Adrenal gland (tissue), 12 donors: ENCODE results near the gene CABYR. TPM values are rescaled to one million over a fixed set of nuclear protein-coding genes. Genes with fewer than 3 reads are reported as not detected.
"Not testable (repeated sequence)": the region's sequence is repeated elsewhere in the genome, so short reads cannot be mapped to it uniquely, and the experiment has no call there.

Source experiments
- DNase-seq, 7 donors: peaks; one replicate each; pipeline ENCODE4 v3.0.0-alpha.2; 2019 to 2020
- H3K27ac ChIP-seq, 5 donors: fragments of 200-600 bp; sonication (generic) in 4 of 5; 1 replicate in 3 of 5; 2 replicates in 2 of 5; pipeline versions ENCODE4 v1.5.1 to v1.8.0; 2016 to 2020; ENCODE audit warnings: mild to moderate bottlenecking in 1 of 5
- H3K27me3 ChIP-seq: fragments of 200-600 bp; 2 replicates; pipeline ENCODE4 v1.8.0; 2021
- H3K36me3 ChIP-seq, 2 donors: fragments of 200-600 bp; replicated peaks in 1 of 2; 1 replicate in 1 of 2; 2 replicates in 1 of 2; pipeline versions ENCODE4 v1.5.1 to v1.8.0; 2018 to 2022
- H3K4me1 ChIP-seq, 2 donors: fragments of 200-600 bp; replicated peaks in 1 of 2; 1 replicate in 1 of 2; 2 replicates in 1 of 2; pipeline versions ENCODE4 v1.5.1 to v1.8.0; 2018 to 2021
- H3K4me3 ChIP-seq, 4 donors: fragments of 200-600 bp; sonication (generic) in 3 of 4; one replicate each; pipeline ENCODE4 v1.5.1; 2016 to 2018
- H3K9me3 ChIP-seq, 3 donors: fragments of 200-600 bp; sonication (generic) in 1 of 3; replicated peaks in 1 of 3; 1 replicate in 2 of 3; 2 replicates in 1 of 3; pipeline versions ENCODE4 v1.5.1 to v1.8.0; 2016 to 2021
- POLR2A ChIP-seq, 2 donors: fragments of 450-650 bp; IDR thresholded peaks; one replicate each; pipeline ENCODE4 v1.6.1; 2017; ENCODE audit warnings: antibody characterized with exemption in 2 of 2, mild to moderate bottlenecking in 2 of 2, moderate library complexity in 1 of 2
- WGBS, 4 donors: extraction: QIAGEN DNeasy Blood & Tissue Kit in 2 of 4; methylation state at CpG; one replicate each; pipeline versions ENCODE4 v1.1.5 to v1.1.7; 2013 to 2017; 5-methylcytosine and 5-hydroxymethylcytosine counted together
- intact Hi-C, 2 donors: fragments of 100-400 bp; cut with DNase I; formaldehyde crosslinking; loops; one replicate each; pipeline versions ENCODE4 v1.14.1 to v1.15.0; 2022 to 2023
- polyA plus RNA-seq, 3 donors: library from polyadenylated mRNA; stranded (reverse); fragments of 200-250 nt in 2 of 3; fragments of 350-450 nt in 1 of 3; fragmentation: Illumina TruSeq in 1 of 3; extraction: RNeasy Lipid Tissue Mini Kit (QIAGEN cat#74804) in 1 of 3; gene quantifications; one replicate each; pipeline ENCODE4 v1.2.3, GENCODE V29; 2013 to 2014
- total RNA-seq, 9 donors: library from RNA; depleted of rRNA in 4 of 9; stranded (reverse); fragments of >200 nt in 4 of 9; fragments of 120-200 nt in 1 of 9; fragmentation: NEBNext Ultra II Directional in 1 of 9; extraction: Animal tissue kit (Norgen Biotek cat#: 25700) in 1 of 9; gene quantifications; one replicate each; pipeline versions ENCODE4 v1.1.0 to v1.2.4, GENCODE V29; 2013 to 2023
- TF ChIP-seq, protein P1 (sequence below), 6 experiments: fragments of 450-650 bp in 4 of 6; fragments of 200-600 bp in 2 of 6; sonication (generic) in 1 of 6; IDR thresholded peaks; 1 replicate in 5 of 6; 2 replicates in 1 of 6; pipeline versions ENCODE4 v1.5.1 to v1.8.0; 2016 to 2021; ENCODE audit warnings: antibody characterized with exemption in 6 of 6, mild to moderate bottlenecking in 2 of 6, moderate library complexity in 1 of 6
- donor health status: healthy with polysubstance abuse.
- donor health status: Bipolar disorder and iron deficiency.
- donor health status: DM: yes; HTN: yes; CAD: no.
- donor health status: DM: no; HTN: no; CAD: no.
- donor health status: DM: no; HTN: no; CAD: no.
- donor health status: DM: yes; HTN: yes; CAD: no.

Gene CABYR
- total and polyA plus RNA-seq, 12 donors, result 1.1 to 9.6 (median 3.6) TPM

DNA sequence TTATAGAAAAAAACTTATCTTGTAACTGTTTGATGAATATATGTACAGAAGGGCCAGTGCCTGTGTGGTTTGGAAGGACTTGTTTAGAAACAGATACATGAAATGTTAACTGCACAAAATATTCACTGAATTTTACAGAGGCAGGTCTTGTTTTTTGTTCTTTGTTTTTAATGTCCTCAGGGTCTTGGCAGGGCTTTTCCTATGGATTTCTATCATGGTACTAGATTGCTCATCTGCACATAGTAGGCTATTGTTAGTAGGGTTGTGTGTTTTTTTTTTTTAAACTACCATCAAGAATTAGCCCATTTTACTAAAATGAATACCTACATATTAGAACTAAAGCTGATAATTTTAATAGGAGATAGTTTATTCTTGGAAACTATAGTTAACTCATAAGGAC is 3.5 kb downstream of the CABYR start:
- H3K4me1 ChIP-seq, result peaks cover 0 to 6% of the 10 kb centered on the region in 2 donors
- H3K27ac ChIP-seq, result no peak overlapping the region
- no peaks in the 10 kb centered on the region for H3K27me3 ChIP-seq
- DNase-seq, result no peak
- TF ChIP-seq, protein P1, sequence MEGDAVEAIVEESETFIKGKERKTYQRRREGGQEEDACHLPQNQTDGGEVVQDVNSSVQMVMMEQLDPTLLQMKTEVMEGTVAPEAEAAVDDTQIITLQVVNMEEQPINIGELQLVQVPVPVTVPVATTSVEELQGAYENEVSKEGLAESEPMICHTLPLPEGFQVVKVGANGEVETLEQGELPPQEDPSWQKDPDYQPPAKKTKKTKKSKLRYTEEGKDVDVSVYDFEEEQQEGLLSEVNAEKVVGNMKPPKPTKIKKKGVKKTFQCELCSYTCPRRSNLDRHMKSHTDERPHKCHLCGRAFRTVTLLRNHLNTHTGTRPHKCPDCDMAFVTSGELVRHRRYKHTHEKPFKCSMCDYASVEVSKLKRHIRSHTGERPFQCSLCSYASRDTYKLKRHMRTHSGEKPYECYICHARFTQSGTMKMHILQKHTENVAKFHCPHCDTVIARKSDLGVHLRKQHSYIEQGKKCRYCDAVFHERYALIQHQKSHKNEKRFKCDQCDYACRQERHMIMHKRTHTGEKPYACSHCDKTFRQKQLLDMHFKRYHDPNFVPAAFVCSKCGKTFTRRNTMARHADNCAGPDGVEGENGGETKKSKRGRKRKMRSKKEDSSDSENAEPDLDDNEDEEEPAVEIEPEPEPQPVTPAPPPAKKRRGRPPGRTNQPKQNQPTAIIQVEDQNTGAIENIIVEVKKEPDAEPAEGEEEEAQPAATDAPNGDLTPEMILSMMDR (IDR thresholded peaks at IDR 0.05), result no peak
- no peak for TF ChIP-seq POLR2A (IDR thresholded peaks at IDR 0.05)
- no peaks in the 10 kb centered on the region for H3K36me3 ChIP-seq
- no peak overlapping the region for H3K4me3 ChIP-seq
- intact Hi-C loops, result no loop called here
- no peaks in the 10 kb centered on the region for H3K9me3 ChIP-seq

DNA sequence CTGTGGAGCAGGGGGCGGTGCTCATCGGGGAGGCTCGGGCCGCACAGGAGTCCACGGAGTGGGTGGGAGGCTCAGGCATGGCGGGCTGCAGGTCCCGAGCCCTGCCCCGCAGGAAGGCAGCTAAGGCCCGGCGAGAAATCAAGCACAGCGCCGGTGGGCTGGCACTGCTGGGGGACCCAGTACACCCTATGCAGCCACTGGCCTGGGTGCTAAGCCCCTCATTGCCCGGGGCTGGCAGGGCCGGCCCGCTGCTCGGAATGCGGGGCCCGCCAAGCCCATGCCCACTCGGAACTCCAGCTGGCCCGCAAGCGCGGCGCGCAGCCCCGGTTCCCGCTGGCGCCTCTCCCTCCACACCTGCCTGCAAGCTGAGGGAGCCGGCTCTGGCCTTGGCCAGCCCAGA is 10.7 kb downstream of the CABYR start:
- H3K4me3 ChIP-seq, DNase-seq, H3K27ac ChIP-seq, H3K27me3 ChIP-seq, H3K9me3 ChIP-seq, intact Hi-C loops, H3K36me3 ChIP-seq, H3K4me1 ChIP-seq: not testable (repeated sequence)
- WGBS, 4 donors, result 96 to 98% (median 97%) methylated on average over 7 to 28 of the region's 28 CpGs

DNA sequence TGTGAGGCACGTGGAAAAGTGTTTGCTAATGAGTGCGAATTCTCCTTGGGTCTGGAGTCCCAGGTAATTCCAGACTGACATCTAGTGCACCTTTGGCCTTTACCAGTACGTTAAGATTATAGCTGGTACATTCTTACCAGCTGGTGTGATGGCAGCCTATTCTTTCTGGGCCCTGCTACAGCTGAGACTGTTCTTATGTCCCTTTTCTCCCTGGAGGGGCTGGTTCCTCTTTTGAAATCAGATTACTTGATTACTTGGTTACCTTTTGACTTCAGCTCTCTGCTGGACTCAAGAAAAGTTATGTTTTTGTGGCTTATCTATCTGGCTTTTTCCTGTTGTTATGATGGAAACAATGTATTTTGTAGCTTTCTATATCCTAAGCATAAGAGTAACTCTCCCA is 14.5 kb downstream of the CABYR start:
- TF ChIP-seq POLR2A (IDR thresholded peaks at IDR 0.05), result no peak
- TF ChIP-seq, protein P1 (IDR thresholded peaks at IDR 0.05), result no peak
- no peak for DNase-seq

DNA sequence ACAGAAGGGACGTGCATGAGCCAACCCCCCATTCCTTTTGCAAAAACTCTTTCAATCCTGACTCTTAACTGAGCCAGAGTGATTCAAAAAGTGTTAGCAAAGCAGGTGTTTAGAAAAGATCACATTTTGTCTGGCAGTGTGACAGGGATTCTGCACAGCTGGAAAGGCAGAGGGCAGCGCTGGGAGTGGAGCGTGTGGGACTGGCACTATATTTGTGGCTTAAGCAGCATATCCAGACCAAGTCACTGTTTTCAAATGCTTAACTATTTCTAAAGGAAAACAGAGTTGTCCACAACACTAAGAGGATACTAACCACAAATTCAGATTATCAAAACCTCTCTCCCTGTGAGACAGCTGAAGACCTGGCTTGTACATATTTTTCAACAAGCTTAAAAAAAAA is 19.0 kb downstream of the CABYR start:
- Histone ChIP-seq H3K4me3 (no peak overlapping the region), H3K9me3 (no peaks in the 10 kb centered on the region), H3K27me3 (no peaks in the 10 kb centered on the region), H3K36me3 (peaks cover 0 to 32% of the 10 kb centered on the region in 2 donors), H3K27ac (no peak overlapping the region), H3K4me1 (no peaks in the 10 kb centered on the region)
- TF ChIP-seq, protein P1 (IDR thresholded peaks at IDR 0.05), result no peak
- TF ChIP-seq POLR2A (IDR thresholded peaks at IDR 0.05), result no peak
- WGBS, 4 donors, result 94 to 98% (median 97%) methylated on average over 3 of the region's 3 CpGs
- intact Hi-C loops, result no loop called here
- DNase-seq, result no peak

More for the DNA sequence above, 14.5 kb downstream of the CABYR start:
- H3K27ac ChIP-seq, result no peak overlapping the region
- H3K27me3 ChIP-seq, result no peaks in the 10 kb centered on the region
- peaks cover 0 to 5% of the 10 kb centered on the region in 2 donors for H3K36me3 ChIP-seq
- intact Hi-C loops, result no loop called here
- no peaks in the 10 kb centered on the region for H3K4me1 ChIP-seq
- 88 to 94% (median 93%) methylated on average over 3 of the region's 3 CpGs for WGBS, 4 donors
- no peak overlapping the region for H3K4me3 ChIP-seq
- no peaks in the 10 kb centered on the region for H3K9me3 ChIP-seq

DNA sequence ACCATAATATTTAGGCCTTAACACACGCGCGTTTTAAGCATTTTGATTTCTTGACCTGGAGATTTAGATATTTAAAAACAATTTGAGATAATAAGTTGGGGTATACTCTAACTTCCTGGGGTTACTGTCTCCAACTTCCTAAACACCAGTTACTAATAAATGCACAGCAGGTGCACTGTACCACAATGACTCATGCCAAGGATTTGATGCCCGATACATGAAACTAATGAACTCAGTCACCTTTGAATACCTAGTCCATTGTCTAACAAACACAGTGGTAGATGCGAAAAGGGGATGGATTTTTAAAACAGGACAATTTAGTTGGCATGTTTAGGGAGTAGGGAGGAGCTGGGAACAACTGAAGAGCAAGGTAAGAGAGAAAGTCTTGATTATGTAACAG is 21.2 kb downstream of the CABYR start:
- intact Hi-C loops, result no loop called here
- TF ChIP-seq, protein P1 (IDR thresholded peaks at IDR 0.05), result no peak
- TF ChIP-seq POLR2A (IDR thresholded peaks at IDR 0.05), result no peak
- H3K36me3 ChIP-seq, result peaks cover 0 to 39% of the 10 kb centered on the region in 2 donors

More for the DNA sequence above, 21.2 kb downstream of the CABYR start:
- no peaks in the 10 kb centered on the region for H3K4me1 ChIP-seq
- no peak for DNase-seq
- H3K27ac ChIP-seq, result no peak overlapping the region
- H3K27me3 ChIP-seq, result no peaks in the 10 kb centered on the region
- no peaks in the 10 kb centered on the region for H3K9me3 ChIP-seq
- H3K4me3 ChIP-seq, result no peak overlapping the region
- 96 to 98% (median 97%) methylated on average over 5 of the region's 5 CpGs for WGBS, 4 donors
